ENCODE results near the gene POLRMT. TPM values are rescaled to one million over a fixed set of nuclear protein-coding genes. Genes with fewer than 3 reads are reported as not detected.
"Not testable (repeated sequence)": the region's sequence is repeated elsewhere in the genome, so short reads cannot be mapped to it uniquely, and the experiment has no call there.

The POLRMT gene
- total and polyA plus RNA-seq, 2 donors (not counting 1 experiment from before 2014, with no cell fraction given): 7.3 to 21.5 TPM

- Histone ChIP-seq H3K4me2 (ENCODE audit: extremely low read depth, insufficient read depth, low read length) (no peak overlapping the region), H3K27me3 (ENCODE audit: control insufficient read depth, insufficient read depth, low read length) (no peaks in the 10 kb centered on the region), H4K20me1 (ENCODE audit: control insufficient read depth, extremely low read depth, insufficient read depth, low read length) (no peaks in the 10 kb centered on the region), H3K9me3 (ENCODE audit: control insufficient read depth, insufficient read depth, low read depth, low read length) (no peaks in the 10 kb centered on the region), H3K9ac (ENCODE audit: insufficient read depth, low read length) (no peak overlapping the region), H2AFZ (ENCODE audit: low read length) (no peak overlapping the region), H3K79me2 (ENCODE audit: control insufficient read depth, insufficient read depth, low read length) (no peaks in the 10 kb centered on the region), H3K27ac (ENCODE audit: insufficient read depth, low read length) (no peak overlapping the region), H3K36me3 (ENCODE audit: control insufficient read depth, insufficient read depth, low read length) (peaks cover 13% of the 10 kb centered on the region), H3K4me3 (replicated peaks in 1 of 4; ENCODE audit: control extremely low read depth in 1 of 4, insufficient read depth in 1 of 4, low read depth in 3 of 4, low read length in 4 of 4) (no peak overlapping the region), H3K4me1 (ENCODE audit: control insufficient read depth, extremely low read depth, insufficient read depth, low read length) (no peaks in the 10 kb centered on the region)
- DNase-seq (ENCODE audit: low read depth in 2 of 2): no peak
- TF ChIP-seq EZH2 (IDR thresholded peaks at IDR 0.05; ENCODE audit: low read length, missing control alignments): no peak
Measured at GRCh38 chr19:622666-623065, 10.7 kb downstream of the POLRMT start.

- Histone ChIP-seq H2AFZ (ENCODE audit: low read length) (no peak overlapping the region), H3K36me3 (ENCODE audit: control insufficient read depth, insufficient read depth, low read length) (peaks cover 13% of the 10 kb centered on the region), H3K4me2 (ENCODE audit: extremely low read depth, insufficient read depth, low read length) (no peak overlapping the region), H3K27ac (ENCODE audit: insufficient read depth, low read length) (no peak overlapping the region), H3K4me1 (ENCODE audit: control insufficient read depth, extremely low read depth, insufficient read depth, low read length) (no peaks in the 10 kb centered on the region), H3K79me2 (ENCODE audit: control insufficient read depth, insufficient read depth, low read length) (no peaks in the 10 kb centered on the region), H3K4me3 (replicated peaks in 1 of 4; ENCODE audit: control extremely low read depth in 1 of 4, insufficient read depth in 1 of 4, low read depth in 3 of 4, low read length in 4 of 4) (no peak overlapping the region), H3K27me3 (ENCODE audit: control insufficient read depth, insufficient read depth, low read length) (no peaks in the 10 kb centered on the region), H3K9ac (ENCODE audit: insufficient read depth, low read length) (no peak overlapping the region), H4K20me1 (ENCODE audit: control insufficient read depth, extremely low read depth, insufficient read depth, low read length) (no peaks in the 10 kb centered on the region), H3K9me3 (ENCODE audit: control insufficient read depth, insufficient read depth, low read depth, low read length) (no peaks in the 10 kb centered on the region)
- TF ChIP-seq CTCF (conservative IDR thresholded peaks at IDR 0.05 in 1 of 2, IDR thresholded peaks at IDR 0.05 in 1 of 2; ENCODE audit: low read depth in 1 of 2, low read length in 2 of 2) (no peak), EZH2 (IDR thresholded peaks at IDR 0.05; ENCODE audit: low read length, missing control alignments) (no peak)
- no peak for DNase-seq (ENCODE audit: low read depth in 2 of 2)
Measured at GRCh38 chr19:621819-622218, 11.5 kb downstream of the POLRMT start.

GRCh38 chr19:621191-621590 lies 12.1 kb downstream of the POLRMT start:
- H3K9ac ChIP-seq (ENCODE audit: insufficient read depth, low read length); H2AFZ ChIP-seq (ENCODE audit: low read length); H3K27me3 ChIP-seq (ENCODE audit: control insufficient read depth, insufficient read depth, low read length); H3K9me3 ChIP-seq (ENCODE audit: control insufficient read depth, insufficient read depth, low read depth, low read length); H3K4me3 ChIP-seq (replicated peaks in 1 of 4; ENCODE audit: control extremely low read depth in 1 of 4, insufficient read depth in 1 of 4, low read depth in 3 of 4, low read length in 4 of 4); H3K79me2 ChIP-seq (ENCODE audit: control insufficient read depth, insufficient read depth, low read length); DNase-seq (ENCODE audit: low read depth in 2 of 2); H3K27ac ChIP-seq (ENCODE audit: insufficient read depth, low read length); H3K4me1 ChIP-seq (ENCODE audit: control insufficient read depth, extremely low read depth, insufficient read depth, low read length); H3K4me2 ChIP-seq (ENCODE audit: extremely low read depth, insufficient read depth, low read length); H4K20me1 ChIP-seq (ENCODE audit: control insufficient read depth, extremely low read depth, insufficient read depth, low read length): not testable (repeated sequence)
- peaks cover 13% of the 10 kb centered on the region for H3K36me3 ChIP-seq (ENCODE audit: control insufficient read depth, insufficient read depth, low read length)

GRCh38 chr19:620166-620862 lies 13.0 kb downstream of the POLRMT start:
- H3K4me1 ChIP-seq (ENCODE audit: control insufficient read depth, extremely low read depth, insufficient read depth, low read length): no peaks in the 10 kb centered on the region
- TF ChIP-seq CTCF (conservative IDR thresholded peaks at IDR 0.05 in 1 of 2, IDR thresholded peaks at IDR 0.05 in 1 of 2; ENCODE audit: low read depth in 1 of 2, low read length in 2 of 2): no peak
- TF ChIP-seq EZH2 (IDR thresholded peaks at IDR 0.05; ENCODE audit: low read length, missing control alignments): no peak
- H3K9ac ChIP-seq (ENCODE audit: insufficient read depth, low read length): no peak overlapping the region
- H3K79me2 ChIP-seq (ENCODE audit: control insufficient read depth, insufficient read depth, low read length): no peaks in the 10 kb centered on the region
- H3K9me3 ChIP-seq (ENCODE audit: control insufficient read depth, insufficient read depth, low read depth, low read length): no peaks in the 10 kb centered on the region
- no peaks in the 10 kb centered on the region for H3K27me3 ChIP-seq (ENCODE audit: control insufficient read depth, insufficient read depth, low read length)
- no peak overlapping the region for H2AFZ ChIP-seq (ENCODE audit: low read length)
- no peak for DNase-seq (ENCODE audit: low read depth in 2 of 2)
- no peak overlapping the region for H3K4me2 ChIP-seq (ENCODE audit: extremely low read depth, insufficient read depth, low read length)
- H4K20me1 ChIP-seq (ENCODE audit: control insufficient read depth, extremely low read depth, insufficient read depth, low read length): no peaks in the 10 kb centered on the region
- H3K4me3 ChIP-seq (replicated peaks in 1 of 4; ENCODE audit: control extremely low read depth in 1 of 4, insufficient read depth in 1 of 4, low read depth in 3 of 4, low read length in 4 of 4): no peak overlapping the region
- H3K27ac ChIP-seq (ENCODE audit: insufficient read depth, low read length): no peak overlapping the region
- H3K36me3 ChIP-seq (ENCODE audit: control insufficient read depth, insufficient read depth, low read length): peaks cover 13% of the 10 kb centered on the region
